HG02610 (cell line): Measurements from ENCODE around the gene CACNA1A.

Source experiments
- ATAC-seq: cut with Tn5 transposase; IDR thresholded peaks from one replicate; pipeline ENCODE4 v1.9.1; 2021; ENCODE audit warnings: mild to moderate bottlenecking, moderate library complexity; ENCODE audit not compliant: unreplicated experiment

CACNA1A gene

GRCh38 chr19:13240312-13241022, 265.8 kb downstream of the CACNA1A start:
- no peak for ATAC-seq

GRCh38 chr19:13238891-13239534, 267.3 kb downstream of the CACNA1A start:
- no peak for ATAC-seq

DNA sequence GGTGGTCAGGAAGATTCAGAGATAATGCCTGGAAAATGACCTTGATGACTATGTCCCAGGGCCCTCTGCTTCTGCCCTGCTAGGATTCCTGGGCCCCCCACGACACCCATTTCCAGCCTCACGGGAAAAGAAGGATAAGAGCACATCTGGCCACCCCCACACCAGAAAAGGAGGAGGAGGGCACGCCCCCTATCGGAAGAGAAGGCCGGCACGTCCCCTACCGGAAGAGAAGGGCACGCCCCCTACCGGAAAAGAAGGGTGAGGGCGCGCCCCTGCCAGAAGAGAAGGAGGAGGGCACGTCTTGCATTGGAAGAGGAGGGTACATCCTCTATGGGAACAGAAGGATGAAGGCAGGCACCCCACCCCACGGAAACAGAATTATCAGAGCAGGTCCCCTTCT, 271.8 kb downstream of the CACNA1A start:
- ATAC-seq: no peak

- ATAC-seq: no peak
Observed at GRCh38 chr19:13231663-13232062, 274.6 kb downstream of the CACNA1A start.

GRCh38 chr19:13229246-13229645, 277.0 kb downstream of the CACNA1A start:
- no peak for ATAC-seq

- no peak for ATAC-seq
Observed at GRCh38 chr19:13228561-13228960, 277.7 kb downstream of the CACNA1A start.

DNA sequence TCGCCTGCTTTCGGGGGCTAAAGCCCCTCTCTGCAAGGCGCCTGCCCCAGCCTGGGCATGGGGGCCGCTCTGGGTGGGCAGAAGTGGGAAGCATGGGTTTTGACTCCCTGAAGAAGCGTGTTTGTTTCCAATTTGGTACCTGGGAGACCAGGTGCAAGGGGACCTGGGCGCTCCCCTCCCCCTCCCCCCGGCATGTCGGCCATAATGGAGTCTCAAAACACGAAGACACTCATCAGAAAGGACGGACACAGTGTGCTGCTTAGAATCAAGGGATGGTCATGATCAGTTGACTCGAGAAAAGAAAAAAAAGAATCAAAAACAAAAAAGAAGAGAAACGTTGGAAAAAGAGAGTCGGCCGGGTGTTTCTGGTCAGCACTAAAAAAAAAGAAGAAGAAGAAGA, 279.3 kb downstream of the CACNA1A start:
- ATAC-seq: no peak

GRCh38 chr19:13225973-13226865, 280.1 kb downstream of the CACNA1A start:
- ATAC-seq: no peak

- ATAC-seq: no peak
Observed at GRCh38 chr19:13225085-13225484, 281.2 kb downstream of the CACNA1A start.

DNA sequence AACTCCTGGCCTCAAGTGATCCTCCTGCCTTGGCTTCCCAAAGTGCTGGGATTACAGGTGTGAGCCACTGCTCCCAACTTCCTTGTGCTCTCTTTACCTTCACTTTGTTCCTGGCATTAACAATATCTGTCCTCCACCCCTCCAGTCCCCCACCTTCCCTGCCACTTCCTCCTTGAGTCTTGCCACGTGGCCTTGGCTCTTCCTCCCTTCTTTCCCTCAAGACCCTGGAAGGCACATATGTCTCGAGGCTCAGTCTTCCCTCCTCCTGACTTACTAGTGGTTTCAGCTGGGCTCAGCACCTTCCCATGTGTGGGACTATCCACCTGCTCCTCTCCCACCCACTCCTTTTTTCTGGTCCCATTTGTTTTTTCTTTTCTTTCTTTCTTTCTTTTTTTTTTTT, 285.4 kb downstream of the CACNA1A start:
- no peak for ATAC-seq

GRCh38 chr19:13215572-13216380, 290.5 kb downstream of the CACNA1A start:
- ATAC-seq: no peak

- no peak for ATAC-seq
Observed at GRCh38 chr19:13214036-13214730, 292.1 kb downstream of the CACNA1A start.

GRCh38 chr19:13212759-13213330, 293.4 kb downstream of the CACNA1A start:
- ATAC-seq: no peak

DNA sequence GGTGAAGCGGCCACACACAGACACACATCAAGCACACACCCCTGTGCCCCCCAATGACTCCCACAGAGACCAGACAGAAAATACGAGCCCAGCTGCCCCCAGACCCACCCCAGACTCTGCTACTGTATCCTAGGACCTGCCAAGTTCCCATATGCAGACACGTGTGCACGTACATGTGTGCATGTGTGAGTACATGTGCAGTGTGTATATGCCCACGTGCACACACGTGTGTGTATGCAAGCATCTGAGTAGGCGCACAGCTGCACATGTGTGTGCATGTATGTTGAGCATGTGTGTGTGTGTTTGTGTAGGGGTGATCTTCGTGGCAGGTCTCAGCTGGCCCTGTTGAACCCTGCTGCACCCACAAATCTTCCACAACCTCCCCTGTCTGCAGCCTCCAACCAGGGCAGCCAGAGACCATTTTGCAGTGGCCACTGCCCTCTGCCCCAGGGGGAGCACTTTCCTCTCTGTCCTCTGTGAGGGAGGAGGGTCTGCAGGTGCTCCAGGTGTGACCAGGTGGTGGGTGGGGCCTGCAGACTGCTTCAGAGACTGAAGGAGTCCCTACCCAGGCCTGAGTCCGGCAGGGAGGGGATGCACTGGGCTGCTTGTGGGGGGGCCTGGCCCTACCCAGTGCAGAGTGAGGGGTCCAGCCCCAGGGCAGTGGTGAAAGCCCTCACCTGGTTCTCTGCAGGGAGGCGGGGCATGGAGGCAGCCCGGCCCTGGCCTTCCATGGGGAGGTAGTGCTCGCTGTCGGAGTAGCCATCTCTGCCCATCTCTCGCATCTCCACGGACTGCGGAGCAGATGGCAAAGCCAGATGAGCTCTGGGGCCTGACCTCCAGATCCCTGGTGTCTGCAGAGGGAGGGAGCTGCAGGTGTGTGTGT, 294.6 kb downstream of the CACNA1A start:
- no peak for ATAC-seq

DNA sequence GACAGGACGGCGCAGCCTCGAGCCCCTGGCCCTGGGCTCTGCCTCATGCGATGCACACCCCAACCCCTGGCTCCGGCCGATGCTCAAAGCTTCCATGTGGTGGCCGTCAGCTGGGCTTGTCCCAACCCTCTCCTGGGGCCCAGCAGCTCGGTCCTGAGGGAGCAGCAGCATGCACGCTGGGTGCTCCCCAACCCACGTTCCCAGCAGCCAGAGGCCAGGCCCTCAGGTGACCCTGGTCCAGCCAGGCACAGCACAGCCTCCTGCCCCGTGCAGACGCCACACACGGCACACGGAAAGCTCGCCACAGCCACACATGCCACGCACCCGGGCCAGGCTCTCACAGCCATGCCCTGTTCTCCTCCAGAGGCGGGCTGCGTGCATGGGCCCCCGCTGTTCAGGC, 295.3 kb downstream of the CACNA1A start:
- no peak for ATAC-seq

- no peak for ATAC-seq
Observed at GRCh38 chr19:13210339-13210775, 295.9 kb downstream of the CACNA1A start.

- no peak for ATAC-seq
Observed at GRCh38 chr19:13209484-13210338, 296.6 kb downstream of the CACNA1A start.
